Loucy (cell line): Measurements from ENCODE around the gene NECTIN2.
A peak's percentile ranks its signal among the peaks of the same experiment; 100 is the strongest.

ENCODE experiments used
- H2AFZ ChIP-seq: fragments of 200-600 bp; sonication (generic); 2 replicates; pipeline ENCODE4 v1.6.0; 2016; ENCODE audit warnings: antibody characterized with exemption, mild to moderate bottlenecking, low read length, moderate library complexity
- H3F3A ChIP-seq: fragments of 200-600 bp; 2 replicates; pipeline ENCODE4 v1.6.0; 2016; ENCODE audit warnings: antibody characterized with exemption, low read depth, mild to moderate bottlenecking
- H3K27me3 ChIP-seq: fragments of 200-600 bp; sonication (generic); 2 replicates; pipeline ENCODE4 v1.6.1; 2014; ENCODE audit warnings: low read length, mild to moderate bottlenecking; ENCODE audit not compliant: insufficient read depth, poor library complexity, severe bottlenecking
- H3K36me3 ChIP-seq: fragments of 200-600 bp; sonication (generic); 2 replicates; pipeline ENCODE4 v1.6.1; 2016; ENCODE audit warnings: low read length; ENCODE audit not compliant: insufficient read depth
- H3K4me1 ChIP-seq: fragments of 200-600 bp; sonication (generic); 2 replicates; pipeline ENCODE4 v1.5.1; 2014; ENCODE audit warnings: low read length, mild to moderate bottlenecking; ENCODE audit not compliant: insufficient read depth, poor library complexity, severe bottlenecking
- H3K4me2 ChIP-seq: fragments of 200-600 bp; sonication (generic); 2 replicates; pipeline ENCODE4 v1.6.0; 2014; ENCODE audit warnings: antibody characterized with exemption, low read length, low read depth, mild to moderate bottlenecking; ENCODE audit not compliant: poor library complexity, severe bottlenecking
- H3K4me3 ChIP-seq: fragments of 200-600 bp; sonication (generic); 2 replicates; pipeline ENCODE4 v1.5.1; 2014; ENCODE audit warnings: low read length, mild to moderate bottlenecking, mixed read lengths; ENCODE audit not compliant: poor library complexity, severe bottlenecking
- H3K79me2 ChIP-seq: fragments of 200-600 bp; sonication (generic); 2 replicates; pipeline ENCODE4 v1.6.1; 2014; ENCODE audit warnings: low read length; ENCODE audit not compliant: insufficient read depth
- H3K9ac ChIP-seq: fragments of 200-600 bp; sonication (generic); 2 replicates; pipeline ENCODE4 v1.6.0; 2014; ENCODE audit warnings: mild to moderate bottlenecking, low read depth, low read length, moderate library complexity; ENCODE audit not compliant: poor library complexity, severe bottlenecking
- H3K9me2 ChIP-seq: fragments of 200-600 bp; sonication (generic); replicated peaks from 2 replicates; pipeline ENCODE4 v1.6.1; 2016; ENCODE audit warnings: low read depth, low read length, mixed read lengths
- H3K9me3 ChIP-seq: fragments of 200-600 bp; sonication (generic); 2 replicates; pipeline ENCODE4 v1.6.1; 2014; ENCODE audit warnings: mild to moderate bottlenecking, antibody characterized with exemption, low read length, low read depth; ENCODE audit not compliant: insufficient read depth
- H4K20me1 ChIP-seq: fragments of 200-600 bp; sonication (generic); 2 replicates; pipeline ENCODE4 v1.6.0; 2014; ENCODE audit warnings: antibody characterized with exemption, low read length, mild to moderate bottlenecking; ENCODE audit not compliant: insufficient read depth, poor library complexity, severe bottlenecking
- EZH2phosphoT487 ChIP-seq: fragments of 200-600 bp; IDR thresholded peaks from 2 replicates; pipeline ENCODE4 v1.6.1; 2018; ENCODE audit warnings: antibody characterized with exemption, mild to moderate bottlenecking, moderate library complexity, borderline replicate concordance
- TF ChIP-seq, protein P1 (sequence below): fragments of 200-600 bp; sonication (generic); conservative IDR thresholded peaks from 2 replicates; pipeline ENCODE4 v1.5.1; 2014; ENCODE audit warnings: mild to moderate bottlenecking, antibody characterized with exemption, low read length

NECTIN2 gene

DNA sequence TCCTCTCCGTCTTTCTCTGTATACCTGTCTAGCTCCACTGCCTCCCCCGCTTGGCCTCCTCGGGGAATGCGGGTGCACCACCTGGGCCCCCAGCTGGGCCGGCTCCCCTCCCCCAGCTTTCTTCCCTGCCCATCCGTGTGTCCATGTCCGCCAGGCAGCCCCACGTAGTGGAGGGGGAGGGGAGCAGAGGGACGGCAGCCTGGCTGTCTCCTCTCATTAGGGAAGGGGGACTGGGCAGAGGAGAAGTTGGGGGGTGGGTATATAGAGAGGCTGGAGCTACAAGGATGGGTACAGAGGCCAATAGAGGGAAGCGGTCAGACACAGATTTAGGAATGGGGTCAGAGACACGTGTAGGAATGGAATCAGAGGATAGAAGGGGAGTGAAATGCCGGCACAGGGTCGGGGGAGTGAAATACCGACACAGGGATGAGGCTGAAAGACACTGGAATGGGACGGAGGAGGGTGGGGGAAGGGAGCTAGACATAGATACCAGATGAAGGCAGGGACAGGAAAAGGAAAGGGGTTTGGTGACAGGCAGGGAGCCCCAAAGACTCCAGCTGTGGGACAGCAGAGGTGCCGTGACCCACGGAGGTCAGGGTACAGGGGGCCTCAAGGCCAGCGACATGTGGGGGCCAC is 2.8 kb downstream of the NECTIN2 start:
- peak overlapping the region; percentile 40 for H3K4me2 ChIP-seq
- no peaks in the 10 kb centered on the region for H3K27me3 ChIP-seq
- TF ChIP-seq, protein P1, sequence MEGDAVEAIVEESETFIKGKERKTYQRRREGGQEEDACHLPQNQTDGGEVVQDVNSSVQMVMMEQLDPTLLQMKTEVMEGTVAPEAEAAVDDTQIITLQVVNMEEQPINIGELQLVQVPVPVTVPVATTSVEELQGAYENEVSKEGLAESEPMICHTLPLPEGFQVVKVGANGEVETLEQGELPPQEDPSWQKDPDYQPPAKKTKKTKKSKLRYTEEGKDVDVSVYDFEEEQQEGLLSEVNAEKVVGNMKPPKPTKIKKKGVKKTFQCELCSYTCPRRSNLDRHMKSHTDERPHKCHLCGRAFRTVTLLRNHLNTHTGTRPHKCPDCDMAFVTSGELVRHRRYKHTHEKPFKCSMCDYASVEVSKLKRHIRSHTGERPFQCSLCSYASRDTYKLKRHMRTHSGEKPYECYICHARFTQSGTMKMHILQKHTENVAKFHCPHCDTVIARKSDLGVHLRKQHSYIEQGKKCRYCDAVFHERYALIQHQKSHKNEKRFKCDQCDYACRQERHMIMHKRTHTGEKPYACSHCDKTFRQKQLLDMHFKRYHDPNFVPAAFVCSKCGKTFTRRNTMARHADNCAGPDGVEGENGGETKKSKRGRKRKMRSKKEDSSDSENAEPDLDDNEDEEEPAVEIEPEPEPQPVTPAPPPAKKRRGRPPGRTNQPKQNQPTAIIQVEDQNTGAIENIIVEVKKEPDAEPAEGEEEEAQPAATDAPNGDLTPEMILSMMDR = no peak
- no peak for TF ChIP-seq EZH2phosphoT487
- H3K9ac ChIP-seq = no peak overlapping the region
- H2AFZ ChIP-seq = no peak overlapping the region
- no peaks in the 10 kb centered on the region for H3K36me3 ChIP-seq
- peaks cover 5% of the 10 kb centered on the region for H4K20me1 ChIP-seq
- H3K4me3 ChIP-seq = no peak overlapping the region
- H3F3A ChIP-seq = no peaks in the 10 kb centered on the region
- peaks cover 46% of the 10 kb centered on the region for H3K4me1 ChIP-seq
- no peaks in the 10 kb centered on the region for H3K9me3 ChIP-seq
- H3K79me2 ChIP-seq = no peaks in the 10 kb centered on the region
- no peaks in the 10 kb centered on the region for H3K9me2 ChIP-seq

DNA sequence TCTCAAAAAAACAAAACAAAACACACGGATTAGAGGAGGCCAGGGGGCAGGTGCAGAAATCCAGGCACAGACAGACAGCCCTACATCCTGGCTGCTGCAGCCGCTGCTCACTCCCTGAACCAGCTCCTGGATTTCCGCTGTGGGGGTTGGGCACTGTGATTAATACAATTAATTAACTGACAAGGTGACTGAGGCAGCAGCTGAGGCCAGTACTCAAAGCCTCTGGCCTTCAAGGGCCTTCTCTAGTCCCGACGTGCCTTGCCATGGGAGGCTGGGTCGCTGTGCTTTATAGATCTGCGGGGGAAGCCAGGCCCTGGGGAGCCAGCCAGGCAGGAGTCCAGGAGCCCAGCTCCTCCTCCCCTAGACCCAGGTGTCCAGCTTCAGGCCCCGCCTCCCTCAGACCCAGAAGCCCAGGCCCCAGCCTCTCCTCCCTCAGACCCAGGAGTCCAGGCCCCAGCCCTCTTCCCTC is 4.6 kb downstream of the NECTIN2 start:
- no peak overlapping the region for H2AFZ ChIP-seq
- no peaks in the 10 kb centered on the region for H3K9me2 ChIP-seq
- H3K36me3 ChIP-seq = no peaks in the 10 kb centered on the region
- no peaks in the 10 kb centered on the region for H3K79me2 ChIP-seq
- H3K9ac ChIP-seq = peak overlapping the region; percentile 33
- peak overlapping the region; percentile 32 for H3K4me2 ChIP-seq
- peaks cover 5% of the 10 kb centered on the region for H4K20me1 ChIP-seq
- H3K4me3 ChIP-seq = no peak overlapping the region
- peaks cover 33% of the 10 kb centered on the region for H3K4me1 ChIP-seq
- TF ChIP-seq, protein P1 = no peak
- TF ChIP-seq EZH2phosphoT487 = no peak
- H3K27me3 ChIP-seq = no peaks in the 10 kb centered on the region
- no peaks in the 10 kb centered on the region for H3F3A ChIP-seq
- H3K9me3 ChIP-seq = no peaks in the 10 kb centered on the region

DNA sequence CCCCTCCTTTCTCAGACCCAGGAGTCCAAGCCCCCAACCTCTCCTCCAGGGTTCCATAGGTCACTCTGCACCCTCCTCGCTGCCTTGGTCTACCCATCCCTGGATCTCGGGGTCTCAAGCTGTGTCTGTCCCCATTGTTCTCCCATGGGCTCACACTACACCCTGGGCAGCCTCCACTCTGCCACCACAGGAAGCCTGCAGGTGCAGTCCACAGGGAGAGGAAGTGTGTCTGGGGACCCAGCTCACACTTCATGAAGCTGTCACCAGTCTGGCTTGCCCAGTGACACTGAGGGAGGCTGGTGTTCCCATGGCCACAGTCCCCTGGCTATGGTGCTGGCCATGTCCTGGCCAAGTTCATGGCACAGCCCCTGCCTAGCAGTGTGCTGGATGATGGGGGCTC is 5.3 kb downstream of the NECTIN2 start:
- no peak for TF ChIP-seq EZH2phosphoT487
- TF ChIP-seq, protein P1 = no peak
- Histone ChIP-seq H3K27me3 (no peaks in the 10 kb centered on the region), H3K9ac (peak overlapping the region; percentile 33), H3K4me2 (peak overlapping the region; percentile 32), H3K9me3 (no peaks in the 10 kb centered on the region), H3K4me1 (peaks cover 33% of the 10 kb centered on the region), H3K79me2 (no peaks in the 10 kb centered on the region), H4K20me1 (peaks cover 5% of the 10 kb centered on the region), H3K4me3 (peak overlapping the region; percentile 17), H3K9me2 (no peaks in the 10 kb centered on the region), H3F3A (no peaks in the 10 kb centered on the region), H3K36me3 (no peaks in the 10 kb centered on the region), H2AFZ (no peak overlapping the region)
